ENCODE data around the gene RBM6.
A peak's percentile ranks its signal among the peaks of the same experiment; 100 is the strongest.
"Not testable (repeated sequence)": the region's sequence is repeated elsewhere in the genome, so short reads cannot be mapped to it uniquely, and the experiment has no call there.

RBM6 gene

DNA sequence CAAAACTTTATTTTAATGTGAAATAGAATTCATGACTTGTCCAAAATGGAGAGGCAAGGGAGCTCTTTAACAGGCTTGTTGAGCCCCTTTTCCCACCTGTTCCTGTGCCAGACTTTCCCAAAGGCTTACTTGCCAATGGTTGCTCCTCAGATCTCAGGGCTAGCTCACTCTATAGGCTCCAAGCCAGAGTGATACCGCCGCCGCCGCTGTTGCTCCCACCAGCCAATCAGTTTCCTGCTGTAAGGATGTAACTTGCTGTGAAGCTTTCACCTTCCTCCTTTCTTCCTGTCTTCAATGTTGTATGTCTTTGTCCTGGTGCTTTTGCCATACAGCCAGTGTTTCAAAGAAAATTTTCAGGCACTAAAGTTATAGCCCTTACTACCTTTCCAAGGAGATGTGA lies 107.5 kb downstream of the RBM6 start:
- Histone ChIP-seq H3K27me3 (ENCODE audit: control insufficient read depth, insufficient read depth, low read length) (no peaks in the 10 kb centered on the region), H3K9me3 (replicated peaks; ENCODE audit: low read length) (no peaks in the 10 kb centered on the region), H3K4me3 (ENCODE audit: low read length) (no peak overlapping the region), H3K36me3 (ENCODE audit: insufficient read depth, low read length) (peaks cover 14% of the 10 kb centered on the region), H3K4me1 (ENCODE audit: control insufficient read depth, insufficient read depth, low read length) (peaks cover 20% of the 10 kb centered on the region), H3K4me2 (ENCODE audit: low read length) (no peak overlapping the region), H3K9ac (ENCODE audit: low read depth, low read length) (no peak overlapping the region)

DNA sequence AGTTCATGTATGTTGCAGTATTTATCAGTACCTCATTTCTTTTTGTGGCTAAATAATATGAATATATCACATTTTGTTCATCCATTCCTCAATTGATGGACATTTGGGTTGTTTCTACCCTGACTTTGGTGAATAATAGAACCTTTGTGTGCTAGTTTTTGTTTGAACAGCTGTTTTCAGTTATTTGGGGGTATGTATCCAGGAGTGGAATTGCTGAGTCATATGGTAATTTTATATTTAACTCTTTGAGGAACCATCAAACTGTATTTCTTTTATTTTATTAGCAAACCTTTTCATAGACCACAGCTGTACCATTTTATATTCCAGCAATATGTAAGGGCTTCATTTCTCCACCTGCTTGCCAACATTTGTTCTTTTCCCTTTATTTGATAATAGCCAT lies 110.4 kb downstream of the RBM6 start:
- H3K36me3 ChIP-seq (ENCODE audit: insufficient read depth, low read length) = peaks cover 23% of the 10 kb centered on the region

DNA sequence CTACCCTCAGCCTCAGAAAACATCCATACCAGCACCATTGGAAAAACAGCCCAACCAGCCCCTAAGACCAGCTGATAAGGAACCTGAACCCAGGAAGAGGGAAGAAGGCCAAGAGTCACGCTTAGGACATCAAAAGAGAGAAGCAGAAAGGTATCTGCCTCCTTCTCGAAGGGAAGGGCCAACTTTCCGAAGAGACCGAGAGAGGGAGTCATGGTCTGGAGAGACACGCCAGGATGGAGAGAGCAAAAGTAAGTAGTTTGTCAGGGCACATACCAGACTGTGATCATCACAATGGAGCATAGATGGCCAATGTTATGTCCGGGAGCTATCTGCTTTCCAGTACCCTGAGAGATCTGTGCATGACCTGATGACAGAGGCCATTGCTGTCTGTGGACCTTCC lies 117.8 kb downstream of the RBM6 start:
- H3K9ac ChIP-seq (ENCODE audit: low read depth, low read length) = no peak overlapping the region
- no peaks in the 10 kb centered on the region for H3K27me3 ChIP-seq (ENCODE audit: control insufficient read depth, insufficient read depth, low read length)
- no peak overlapping the region for H3K4me3 ChIP-seq (ENCODE audit: low read length)
- no peaks in the 10 kb centered on the region for H3K9me3 ChIP-seq (replicated peaks; ENCODE audit: low read length)
- no peak overlapping the region for H3K4me2 ChIP-seq (ENCODE audit: low read length)
- no peaks in the 10 kb centered on the region for H3K4me1 ChIP-seq (ENCODE audit: control insufficient read depth, insufficient read depth, low read length)
- peaks cover 51% of the 10 kb centered on the region for H3K36me3 ChIP-seq (ENCODE audit: insufficient read depth, low read length)

More for the DNA sequence above, 110.4 kb downstream of the RBM6 start:
- peak overlapping the region; percentile 15 for H3K9ac ChIP-seq (ENCODE audit: low read depth, low read length)
- peaks cover 20% of the 10 kb centered on the region for H3K4me1 ChIP-seq (ENCODE audit: control insufficient read depth, insufficient read depth, low read length)
- peak overlapping the region; percentile 49 for H3K4me2 ChIP-seq (ENCODE audit: low read length)
- no peaks in the 10 kb centered on the region for H3K27me3 ChIP-seq (ENCODE audit: control insufficient read depth, insufficient read depth, low read length)
- H3K4me3 ChIP-seq (ENCODE audit: low read length) = peak overlapping the region; percentile 1
- no peaks in the 10 kb centered on the region for H3K9me3 ChIP-seq (replicated peaks; ENCODE audit: low read length)

DNA sequence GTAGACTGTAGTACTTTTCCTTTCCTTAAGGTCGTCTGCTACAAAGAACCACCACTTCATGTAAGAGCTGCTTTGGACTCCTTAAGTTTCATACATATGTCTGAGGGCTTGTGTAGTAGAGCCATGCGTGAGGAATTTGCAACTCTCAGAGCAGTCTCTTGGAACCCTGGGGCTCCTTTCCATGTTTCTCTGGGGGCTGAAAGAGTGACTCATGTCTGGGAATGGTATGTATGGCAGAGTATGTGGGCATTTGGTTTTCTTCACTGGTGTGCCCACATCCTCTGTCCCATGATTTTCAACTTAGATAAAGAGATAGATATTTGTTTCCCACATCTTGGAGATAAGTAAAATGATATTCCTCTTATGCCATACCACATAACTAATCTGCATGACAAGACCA lies 128.2 kb downstream of the RBM6 start:
- Histone ChIP-seq H3K36me3 (ENCODE audit: insufficient read depth, low read length) (peaks cover 62% of the 10 kb centered on the region), H3K4me3 (ENCODE audit: low read length) (no peak overlapping the region), H3K4me1 (ENCODE audit: control insufficient read depth, insufficient read depth, low read length) (peaks cover 7% of the 10 kb centered on the region), H3K9me3 (replicated peaks; ENCODE audit: low read length) (no peaks in the 10 kb centered on the region), H3K9ac (ENCODE audit: low read depth, low read length) (no peak overlapping the region), H3K27me3 (ENCODE audit: control insufficient read depth, insufficient read depth, low read length) (no peaks in the 10 kb centered on the region), H3K4me2 (ENCODE audit: low read length) (no peak overlapping the region)

DNA sequence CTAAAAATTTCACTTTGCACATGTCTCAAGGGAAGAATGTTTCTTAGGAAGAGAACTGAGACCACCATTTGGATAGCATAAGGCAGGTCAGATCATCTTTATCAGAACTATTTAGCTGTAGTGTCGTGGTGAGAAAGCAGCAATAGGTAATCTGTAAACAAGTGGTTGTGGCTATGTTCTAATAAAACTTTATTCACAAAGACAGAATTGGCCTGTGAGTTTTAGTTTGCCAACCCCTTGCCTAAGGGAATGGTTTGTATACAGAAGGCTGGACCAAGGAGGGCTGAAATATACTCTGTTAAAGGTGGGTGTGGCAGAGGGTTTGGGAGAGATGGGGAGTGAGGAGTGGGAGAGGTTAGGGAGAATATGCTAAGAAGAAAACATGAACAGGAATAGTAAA lies 138.1 kb downstream of the RBM6 start:
- Histone ChIP-seq H3K9ac (ENCODE audit: low read depth, low read length) (no peak overlapping the region), H3K4me3 (ENCODE audit: low read length) (no peak overlapping the region), H3K27me3 (ENCODE audit: control insufficient read depth, insufficient read depth, low read length) (no peaks in the 10 kb centered on the region), H3K4me1 (ENCODE audit: control insufficient read depth, insufficient read depth, low read length) (no peaks in the 10 kb centered on the region), H3K9me3 (replicated peaks; ENCODE audit: low read length) (no peaks in the 10 kb centered on the region), H3K36me3 (ENCODE audit: insufficient read depth, low read length) (peaks cover 14% of the 10 kb centered on the region), H3K4me2 (ENCODE audit: low read length) (no peak overlapping the region)

DNA sequence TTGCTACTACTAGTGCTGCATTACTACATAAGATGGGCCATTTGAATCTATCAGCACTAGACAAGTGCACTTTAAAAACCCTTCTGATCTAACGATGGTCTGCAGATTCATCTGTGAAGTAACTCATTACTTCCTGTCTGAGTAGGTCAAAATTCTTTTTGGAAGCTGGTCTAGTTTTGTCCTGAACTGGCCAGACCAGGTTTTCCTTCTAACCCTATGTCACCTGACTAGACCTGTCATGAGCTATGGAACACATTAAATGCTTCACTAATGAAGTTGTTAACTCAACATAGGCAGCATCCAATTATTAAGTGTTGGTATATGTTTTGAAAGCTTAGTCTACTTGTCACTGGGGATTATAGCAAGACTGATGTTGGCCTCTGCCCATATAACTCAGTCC lies 138.7 kb downstream of the RBM6 start:
- Histone ChIP-seq H3K9me3 (replicated peaks; ENCODE audit: low read length) (no peaks in the 10 kb centered on the region), H3K4me3 (ENCODE audit: low read length) (no peak overlapping the region), H3K36me3 (ENCODE audit: insufficient read depth, low read length) (peaks cover 9% of the 10 kb centered on the region), H3K27me3 (ENCODE audit: control insufficient read depth, insufficient read depth, low read length) (no peaks in the 10 kb centered on the region), H3K9ac (ENCODE audit: low read depth, low read length) (no peak overlapping the region), H3K4me2 (ENCODE audit: low read length) (no peak overlapping the region), H3K4me1 (ENCODE audit: control insufficient read depth, insufficient read depth, low read length) (no peaks in the 10 kb centered on the region)

DNA sequence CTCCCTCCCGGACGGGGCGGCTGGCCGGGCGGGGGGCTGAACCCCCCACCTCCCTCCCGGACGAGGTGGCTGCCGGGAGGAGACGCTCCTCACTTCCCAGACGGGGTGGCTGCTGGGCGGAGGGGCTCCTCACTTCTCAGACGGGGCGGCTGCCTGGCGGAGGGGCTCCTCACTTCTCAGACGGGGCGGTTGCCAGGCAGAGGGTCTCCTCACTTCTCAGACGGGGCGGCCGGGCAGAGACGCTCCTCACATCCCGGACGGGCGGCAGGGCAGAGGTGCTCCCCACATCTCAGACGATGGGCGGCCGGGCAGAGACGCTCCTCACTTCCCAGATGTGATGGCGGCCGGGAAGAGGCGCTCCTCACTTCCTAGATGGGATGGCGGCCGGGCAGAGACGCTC lies 145.0 kb downstream of the RBM6 start:
- H3K27me3 ChIP-seq (ENCODE audit: control insufficient read depth, insufficient read depth, low read length); H3K4me2 ChIP-seq (ENCODE audit: low read length): not testable (repeated sequence)

DNA sequence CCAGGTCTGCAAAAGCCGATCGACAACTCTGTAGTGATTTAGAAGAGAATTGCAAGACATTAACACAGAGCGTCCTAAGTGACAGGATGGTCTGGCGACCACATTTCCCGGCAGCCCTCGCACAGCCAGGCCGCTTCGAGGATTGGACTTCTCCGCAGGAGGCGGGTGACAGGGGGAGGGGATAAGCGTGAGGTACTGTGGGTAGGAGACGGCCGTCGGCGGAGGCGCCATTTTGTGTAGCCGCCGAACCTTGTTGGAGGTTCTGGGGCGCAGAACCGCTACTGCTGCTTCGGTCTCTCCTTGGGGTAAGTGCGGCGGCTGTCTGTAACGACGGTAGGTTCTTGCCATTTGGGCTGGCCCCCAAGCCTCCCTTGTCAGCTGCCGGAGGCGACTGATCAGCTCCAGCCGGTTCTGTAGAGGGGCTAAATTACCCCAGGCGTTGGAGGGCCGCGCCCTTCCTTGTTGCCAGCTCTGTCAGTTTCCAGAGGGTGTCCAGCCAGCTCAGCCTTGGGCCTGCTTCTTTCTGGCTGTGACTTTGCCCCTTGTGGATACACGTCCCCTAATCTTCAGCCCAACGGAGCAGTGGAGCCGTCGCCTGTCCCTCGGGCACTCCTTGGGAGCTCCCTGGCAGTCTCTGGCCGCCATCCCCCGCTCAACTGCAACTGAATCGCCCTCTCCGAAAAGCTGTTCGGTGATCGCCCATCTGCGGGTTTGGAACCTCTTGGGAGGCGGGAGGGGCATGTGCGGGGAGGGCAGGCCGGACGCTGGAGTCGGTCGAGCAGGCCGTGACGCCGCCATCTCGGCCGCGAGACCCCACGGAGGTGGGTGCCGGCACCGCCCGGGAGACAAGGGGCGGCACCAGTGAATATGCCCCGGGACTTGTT lies 149.0 kb downstream of the RBM6 start, which contains the start of gene RBM5:
Gene RBM5, plus strand, starts transcription at position 195 of the 884 bp plus-strand sequence. CDS start 1,516 bp downstream, outside the sequence.
- H3K27me3 ChIP-seq (ENCODE audit: control insufficient read depth, insufficient read depth, low read length) = no peaks in the 10 kb centered on the region
- peaks cover 15% of the 10 kb centered on the region for H3K4me1 ChIP-seq (ENCODE audit: control insufficient read depth, insufficient read depth, low read length)
- H3K9me3 ChIP-seq (replicated peaks; ENCODE audit: low read length) = no peaks in the 10 kb centered on the region
- peak within 1 kb of the TSS; percentile 86 for H3K4me2 ChIP-seq (ENCODE audit: low read length)
- peak within 1 kb of the TSS; percentile 98 for H3K4me3 ChIP-seq (ENCODE audit: low read length)
- peaks cover 36% of the 10 kb centered on the region for H3K36me3 ChIP-seq (ENCODE audit: insufficient read depth, low read length)
- H3K9ac ChIP-seq (ENCODE audit: low read depth, low read length) = peak within 1 kb of the TSS; percentile 100

More for the DNA sequence above, 145.0 kb downstream of the RBM6 start:
- H3K36me3 ChIP-seq (ENCODE audit: insufficient read depth, low read length); H3K9ac ChIP-seq (ENCODE audit: low read depth, low read length); H3K4me1 ChIP-seq (ENCODE audit: control insufficient read depth, insufficient read depth, low read length); H3K4me3 ChIP-seq (ENCODE audit: low read length); H3K9me3 ChIP-seq (replicated peaks; ENCODE audit: low read length): not testable (repeated sequence)

DNA sequence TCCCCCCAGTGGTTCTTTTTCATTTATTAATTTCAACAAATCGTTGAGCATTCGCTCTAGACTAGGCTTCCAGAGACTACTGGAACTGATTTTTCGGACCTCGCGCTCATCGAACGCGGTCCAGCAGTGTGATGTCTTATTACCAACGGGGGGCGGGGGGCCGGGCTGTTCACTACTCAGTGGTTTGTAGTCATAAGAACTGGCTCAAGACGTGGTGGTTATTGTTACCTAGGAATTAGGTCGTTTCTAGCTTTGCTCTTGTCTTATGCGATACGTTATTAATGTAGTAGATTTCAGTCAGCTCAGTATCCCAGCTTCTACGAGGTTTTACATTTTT lies 149.6 kb downstream of the RBM6 start:
- Histone ChIP-seq H3K4me3 (ENCODE audit: low read length) (peak overlapping the region; percentile 98), H3K4me2 (ENCODE audit: low read length) (peak overlapping the region; percentile 86), H3K4me1 (ENCODE audit: control insufficient read depth, insufficient read depth, low read length) (peaks cover 18% of the 10 kb centered on the region), H3K9me3 (replicated peaks; ENCODE audit: low read length) (no peaks in the 10 kb centered on the region), H3K27me3 (ENCODE audit: control insufficient read depth, insufficient read depth, low read length) (no peaks in the 10 kb centered on the region), H3K36me3 (ENCODE audit: insufficient read depth, low read length) (peaks cover 41% of the 10 kb centered on the region), H3K9ac (ENCODE audit: low read depth, low read length) (peak overlapping the region; percentile 100)

DNA sequence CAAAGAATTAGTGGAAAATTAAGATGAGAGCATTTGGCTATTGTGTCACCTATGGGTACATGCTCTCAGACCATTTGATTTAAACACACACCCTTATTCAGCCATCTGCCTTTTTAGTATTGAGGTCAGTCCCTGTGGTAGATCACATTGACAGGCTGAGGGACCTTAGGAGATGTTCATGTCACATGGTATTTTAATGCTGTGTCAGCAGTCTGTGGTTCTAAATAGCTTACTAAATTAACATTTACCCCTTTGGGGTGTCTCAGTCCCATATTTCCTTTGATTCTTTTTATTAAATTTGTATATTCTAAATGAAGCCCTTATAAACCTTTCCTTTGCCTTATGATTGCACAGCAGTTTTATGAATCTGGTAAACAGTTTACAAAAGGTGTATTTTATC lies 151.0 kb downstream of the RBM6 start:
- Histone ChIP-seq H3K27me3 (ENCODE audit: control insufficient read depth, insufficient read depth, low read length) (no peaks in the 10 kb centered on the region), H3K36me3 (ENCODE audit: insufficient read depth, low read length) (peaks cover 55% of the 10 kb centered on the region), H3K4me3 (ENCODE audit: low read length) (peak overlapping the region; percentile 98), H3K4me2 (ENCODE audit: low read length) (peak overlapping the region; percentile 86), H3K9me3 (replicated peaks; ENCODE audit: low read length) (no peaks in the 10 kb centered on the region), H3K4me1 (ENCODE audit: control insufficient read depth, insufficient read depth, low read length) (peaks cover 30% of the 10 kb centered on the region), H3K9ac (ENCODE audit: low read depth, low read length) (peak overlapping the region; percentile 100)

DNA sequence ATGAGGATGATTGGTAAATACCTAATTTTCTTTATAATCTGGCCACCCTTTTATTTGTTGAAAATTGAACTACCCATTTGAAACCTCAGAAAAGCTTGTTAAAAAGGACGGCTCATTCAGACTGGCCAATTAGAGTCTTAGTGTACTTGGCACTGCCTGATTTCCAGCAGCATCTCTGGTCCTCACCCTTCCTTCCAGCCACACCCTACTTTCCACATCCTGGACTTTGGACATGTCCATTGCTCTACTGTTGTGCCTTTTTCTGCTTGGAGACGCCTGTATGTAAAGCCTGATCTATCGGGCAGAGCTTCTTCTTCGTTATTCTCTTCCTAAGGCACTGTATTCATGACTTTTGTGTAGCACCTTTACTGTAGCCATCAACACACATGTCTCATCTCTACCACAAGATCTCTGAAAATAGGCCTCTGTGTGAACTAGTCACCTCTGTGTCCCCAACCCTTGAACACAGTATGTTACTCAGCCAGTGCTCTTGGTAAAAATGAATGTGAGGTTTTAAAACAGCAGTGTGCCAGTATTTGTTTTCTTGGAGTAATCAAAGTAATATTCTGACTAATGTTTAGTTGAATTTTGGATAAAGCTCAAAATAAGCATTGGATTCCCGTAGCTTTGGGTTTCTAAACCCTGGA lies 155.5 kb downstream of the RBM6 start:
- Histone ChIP-seq H3K9me3 (replicated peaks; ENCODE audit: low read length) (no peaks in the 10 kb centered on the region), H3K9ac (ENCODE audit: low read depth, low read length) (no peak overlapping the region), H3K4me1 (ENCODE audit: control insufficient read depth, insufficient read depth, low read length) (peaks cover 29% of the 10 kb centered on the region), H3K36me3 (ENCODE audit: insufficient read depth, low read length) (peaks cover 85% of the 10 kb centered on the region), H3K4me2 (ENCODE audit: low read length) (no peak overlapping the region), H3K4me3 (ENCODE audit: low read length) (no peak overlapping the region), H3K27me3 (ENCODE audit: control insufficient read depth, insufficient read depth, low read length) (no peaks in the 10 kb centered on the region)
